GM21737 (cell line): ENCODE data around the gene RIMKLB.

Experiments
- ATAC-seq: cut with Tn5 transposase; IDR thresholded peaks from one replicate; pipeline ENCODE4 v1.9.1; 2021; ENCODE audit warnings: mild to moderate bottlenecking, moderate library complexity; ENCODE audit not compliant: unreplicated experiment

RIMKLB gene, protein sequence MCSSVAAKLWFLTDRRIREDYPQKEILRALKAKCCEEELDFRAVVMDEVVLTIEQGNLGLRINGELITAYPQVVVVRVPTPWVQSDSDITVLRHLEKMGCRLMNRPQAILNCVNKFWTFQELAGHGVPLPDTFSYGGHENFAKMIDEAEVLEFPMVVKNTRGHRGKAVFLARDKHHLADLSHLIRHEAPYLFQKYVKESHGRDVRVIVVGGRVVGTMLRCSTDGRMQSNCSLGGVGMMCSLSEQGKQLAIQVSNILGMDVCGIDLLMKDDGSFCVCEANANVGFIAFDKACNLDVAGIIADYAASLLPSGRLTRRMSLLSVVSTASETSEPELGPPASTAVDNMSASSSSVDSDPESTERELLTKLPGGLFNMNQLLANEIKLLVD

DNA sequence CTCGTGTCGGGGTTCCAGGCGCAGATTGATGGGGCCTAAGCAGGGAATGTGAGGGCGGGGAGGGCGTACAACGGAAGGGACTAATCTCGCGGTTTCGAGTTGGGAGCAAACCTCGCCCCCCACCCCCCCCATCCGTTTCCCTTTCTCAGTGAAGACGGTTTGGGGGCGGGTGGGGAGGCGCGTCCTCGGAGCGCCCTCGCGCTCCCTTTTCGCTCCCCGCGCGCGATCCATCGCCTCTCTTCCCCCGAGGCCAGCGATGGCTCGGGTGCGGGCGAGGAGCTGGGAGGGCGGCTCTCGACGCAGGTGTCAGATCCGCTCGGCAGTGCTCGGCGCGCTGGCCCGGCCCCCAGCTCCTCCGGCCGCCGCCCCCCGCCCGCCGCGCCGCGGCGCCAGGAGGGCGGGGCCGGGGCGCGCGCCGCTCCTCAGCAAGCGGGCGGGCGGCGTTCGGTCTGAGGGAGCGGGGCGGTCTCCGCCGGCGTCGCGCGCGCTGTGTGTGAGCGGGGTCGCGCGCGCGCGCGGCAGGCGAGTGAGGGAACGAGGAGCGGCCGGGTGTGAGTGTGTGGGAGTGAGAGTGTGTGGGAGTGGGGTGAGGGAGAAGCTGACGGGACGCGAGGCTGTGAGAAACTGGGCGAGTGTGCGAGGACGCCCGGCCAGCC is at the start of gene RIMKLB:
Gene RIMKLB, plus strand, starts transcription at position 516 of the 656 bp plus-strand sequence. CDS start 15,876 bp downstream, outside the sequence.
- peak; percentile 89 for ATAC-seq

DNA sequence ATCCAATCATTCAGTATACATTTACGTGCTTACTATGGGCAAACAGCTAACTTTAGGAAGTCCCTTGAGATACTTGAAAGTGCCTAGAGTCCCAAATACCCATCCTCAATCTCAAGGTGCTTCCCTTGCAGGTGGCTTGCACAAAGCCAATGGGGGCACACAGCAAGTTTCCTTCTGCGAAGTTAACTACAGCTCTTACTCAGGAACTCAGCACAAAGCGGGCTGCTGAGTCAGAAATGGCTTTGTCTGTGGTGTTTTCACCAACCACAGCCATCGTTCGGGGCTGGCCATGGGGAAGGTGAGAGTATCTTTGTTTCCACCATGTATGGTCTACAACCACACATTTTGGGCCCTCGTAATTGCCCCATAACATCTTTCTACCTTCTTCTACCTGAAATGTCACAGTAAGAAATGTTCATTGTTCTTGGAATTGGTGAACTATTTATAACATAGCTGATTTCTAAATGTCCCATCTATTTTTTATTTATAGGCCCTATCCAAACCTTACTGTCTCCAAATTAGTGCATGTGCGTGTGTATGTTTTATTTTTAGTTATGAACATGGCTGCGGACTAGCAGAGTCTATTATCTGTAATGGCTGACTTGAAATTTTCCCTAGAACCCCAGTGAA is 49.1 kb upstream of the RIMKLB start:
- ATAC-seq, result peak; percentile 58

DNA sequence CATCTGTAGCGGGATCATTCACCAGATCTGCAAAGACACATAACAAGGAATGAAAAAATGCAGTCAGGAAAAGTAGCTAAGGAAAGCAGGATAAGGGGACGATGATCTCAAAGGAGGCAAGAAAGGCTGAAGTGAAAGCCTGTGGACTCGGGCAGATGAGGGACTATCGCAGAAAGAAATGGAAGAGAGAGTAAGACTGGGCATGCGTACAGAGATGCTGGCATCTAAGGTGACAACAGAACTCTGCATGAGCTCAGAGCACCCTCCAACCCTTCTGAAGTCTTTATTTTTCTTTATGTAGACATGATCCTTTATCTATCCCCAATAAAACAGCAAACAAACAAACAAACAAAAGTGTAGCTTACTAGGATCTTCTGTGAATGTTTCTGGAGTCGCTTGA is 42.4 kb upstream of the RIMKLB start:
- ATAC-seq, result no peak

DNA sequence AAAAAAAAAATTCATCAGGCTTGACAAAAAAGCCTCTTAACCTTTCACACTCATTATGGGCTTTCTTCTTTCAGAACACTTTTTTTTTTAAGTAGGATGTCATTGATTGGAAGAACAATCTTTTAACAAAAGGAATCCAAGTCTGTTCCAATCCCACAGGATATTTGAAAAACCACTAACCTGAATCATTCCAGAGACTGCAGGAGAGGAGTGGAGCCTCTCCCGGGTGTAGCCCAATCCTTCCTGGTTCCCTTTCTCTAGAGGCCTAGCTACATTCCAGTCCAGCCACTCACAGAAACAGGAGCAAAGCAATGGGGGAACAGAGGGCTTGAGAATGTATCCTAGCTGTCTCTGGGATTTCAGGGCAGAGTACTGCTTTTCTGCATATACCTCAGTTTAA is 39.4 kb upstream of the RIMKLB start:
- no peak for ATAC-seq

DNA sequence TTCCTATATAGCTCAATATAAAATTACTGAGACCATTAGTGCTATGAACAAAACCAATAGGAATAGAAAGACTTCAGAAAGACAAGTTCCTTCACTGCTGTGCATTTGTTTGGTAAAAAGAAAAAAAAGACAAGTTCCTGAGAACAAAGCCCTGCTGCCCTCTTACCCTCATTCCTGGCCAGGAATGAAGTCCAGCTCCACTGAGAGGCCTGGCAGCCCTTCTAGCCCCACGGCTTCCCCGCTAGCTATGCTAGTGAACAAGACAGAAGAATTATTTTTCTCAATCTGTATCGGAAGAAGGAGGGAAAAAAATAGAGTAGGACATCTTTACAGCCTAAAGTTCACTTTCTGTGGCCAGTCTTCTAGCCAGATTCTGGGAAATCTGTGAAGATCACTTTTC is 36.8 kb upstream of the RIMKLB start:
- no peak for ATAC-seq

DNA sequence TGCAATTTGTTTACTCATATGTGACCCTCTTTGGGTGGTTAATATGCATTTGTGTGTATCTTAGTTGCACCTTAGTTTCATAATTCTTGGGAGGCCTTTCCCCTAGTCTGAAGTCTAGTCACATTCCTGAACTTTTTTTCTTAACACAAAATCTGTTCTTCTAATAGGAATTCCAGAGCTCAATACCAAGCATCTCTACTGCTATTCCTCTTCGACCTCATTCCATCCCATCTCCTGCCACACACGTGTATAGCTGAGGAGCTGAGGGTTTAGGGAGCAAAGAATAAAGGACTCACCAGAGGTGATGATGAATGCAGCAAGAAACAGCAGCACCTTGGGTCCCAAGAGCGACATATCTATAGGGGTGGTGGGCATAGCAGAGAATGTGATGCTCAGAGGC is 36.0 kb upstream of the RIMKLB start:
- ATAC-seq, result no peak

DNA sequence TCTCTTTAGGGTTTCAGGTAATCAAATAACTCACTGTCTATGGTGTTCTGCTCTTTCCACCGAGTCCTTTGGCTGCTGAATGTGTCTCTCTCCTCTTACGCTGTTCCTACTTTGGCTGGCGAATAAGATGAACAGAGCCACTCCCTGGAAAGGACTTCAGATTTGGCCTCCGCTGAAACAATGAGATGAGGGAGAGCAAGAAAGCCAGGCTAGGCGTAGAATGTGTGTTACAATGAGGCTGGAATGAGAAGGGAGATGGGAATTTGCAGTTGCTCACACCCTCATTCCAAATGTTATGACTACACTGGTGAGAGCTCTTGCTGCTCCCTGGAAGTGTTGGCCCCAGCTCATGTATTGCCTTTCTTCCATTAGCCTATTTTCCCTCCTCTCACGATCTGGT is 35.2 kb upstream of the RIMKLB start, which contains the start of gene MFAP5:
Gene MFAP5, minus strand, starts transcription at position 234 of the 400 bp plus-strand sequence. CDS start 722 bp downstream, outside the sequence.
- ATAC-seq, result no peak

DNA sequence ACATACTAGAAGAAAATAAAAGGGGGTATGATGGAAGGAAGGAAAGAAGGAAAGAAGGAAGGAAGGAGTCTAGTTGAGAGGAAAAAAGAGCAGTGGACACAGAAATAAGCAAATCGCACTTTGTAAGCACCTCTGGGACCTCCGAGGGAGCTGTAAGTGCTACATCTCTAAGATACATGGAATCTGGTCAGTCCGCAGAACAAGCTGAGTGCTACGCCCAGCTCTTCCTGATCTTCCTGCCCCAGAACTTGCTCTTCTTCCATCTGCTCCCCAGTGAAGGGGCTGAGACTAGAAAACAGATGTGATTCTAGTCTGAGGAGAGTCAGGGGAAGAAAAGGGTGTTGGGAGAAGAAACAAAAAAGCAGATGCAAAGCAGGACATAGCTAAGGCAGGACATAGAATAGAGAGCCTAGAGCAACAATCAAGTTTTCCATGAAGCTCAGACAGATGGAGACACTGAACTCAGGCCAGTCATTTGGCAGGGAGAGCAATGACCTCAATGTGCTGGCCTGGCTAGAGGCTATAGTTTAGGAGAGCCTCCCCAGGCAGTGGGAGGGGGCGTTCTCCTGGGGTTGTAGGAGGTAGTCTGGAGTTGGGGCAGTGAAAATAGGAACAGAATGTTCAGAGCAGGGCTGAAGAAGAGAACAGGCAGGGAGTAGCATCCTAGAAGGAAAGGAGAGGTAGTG is 33.4 kb upstream of the RIMKLB start:
- no peak for ATAC-seq

DNA sequence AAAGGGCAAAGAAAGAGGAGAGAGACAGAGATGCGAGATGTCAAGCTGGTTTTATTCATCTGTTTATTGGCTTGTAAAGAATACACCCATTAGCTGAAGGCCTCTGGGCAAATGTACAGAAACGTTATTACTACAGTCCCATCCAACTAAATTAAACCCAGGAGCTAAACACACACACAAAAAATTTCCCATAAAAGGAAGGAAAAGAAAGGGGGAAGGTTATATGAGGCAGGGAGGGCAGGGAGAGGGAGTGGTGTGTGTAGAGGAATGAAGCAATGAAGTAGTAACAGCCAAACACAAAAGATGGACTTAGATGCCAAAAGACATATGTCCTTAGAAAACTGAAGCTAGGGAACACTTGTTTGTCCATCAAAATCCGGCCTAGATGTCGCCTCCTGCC is 32.0 kb upstream of the RIMKLB start:
- no peak for ATAC-seq

DNA sequence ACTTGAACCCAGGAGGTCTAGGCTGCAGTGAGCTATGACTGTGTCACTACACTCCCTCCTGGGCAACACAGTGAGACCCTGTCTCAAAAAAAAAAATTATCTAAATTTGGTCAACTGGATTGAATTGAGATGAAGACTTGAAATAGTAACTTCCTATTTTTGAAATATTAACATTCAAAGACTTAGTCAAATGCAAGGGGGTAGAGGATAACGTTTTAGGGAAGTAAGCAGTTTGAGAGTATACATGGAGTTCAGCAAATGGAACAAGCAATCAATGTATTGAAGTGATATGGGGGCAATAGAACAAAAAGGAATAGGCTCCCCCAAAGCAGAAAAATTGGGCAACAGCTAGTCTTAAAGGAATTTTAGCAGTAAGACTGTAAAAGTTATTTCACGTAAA is 30.5 kb upstream of the RIMKLB start:
- ATAC-seq, result no peak

DNA sequence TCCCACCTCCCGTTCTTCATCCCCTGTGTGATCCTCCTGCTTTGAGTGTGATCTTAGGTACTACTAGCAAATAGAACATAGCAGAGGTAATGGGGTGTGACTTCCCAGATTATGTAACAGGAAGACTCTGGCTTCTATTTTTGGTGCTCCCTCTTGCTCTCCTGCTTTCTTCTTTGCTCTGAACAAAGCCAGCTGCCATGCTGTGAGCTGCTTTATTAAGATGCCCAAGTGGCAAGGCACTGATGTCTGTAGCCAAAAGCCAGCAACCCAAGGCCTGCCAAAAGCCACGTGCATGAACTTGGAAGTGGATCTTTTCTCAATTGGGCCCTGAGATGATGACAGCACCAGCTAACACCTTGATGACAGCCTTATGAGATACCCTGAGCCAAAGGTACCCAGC is 29.4 kb upstream of the RIMKLB start:
- ATAC-seq, result no peak

DNA sequence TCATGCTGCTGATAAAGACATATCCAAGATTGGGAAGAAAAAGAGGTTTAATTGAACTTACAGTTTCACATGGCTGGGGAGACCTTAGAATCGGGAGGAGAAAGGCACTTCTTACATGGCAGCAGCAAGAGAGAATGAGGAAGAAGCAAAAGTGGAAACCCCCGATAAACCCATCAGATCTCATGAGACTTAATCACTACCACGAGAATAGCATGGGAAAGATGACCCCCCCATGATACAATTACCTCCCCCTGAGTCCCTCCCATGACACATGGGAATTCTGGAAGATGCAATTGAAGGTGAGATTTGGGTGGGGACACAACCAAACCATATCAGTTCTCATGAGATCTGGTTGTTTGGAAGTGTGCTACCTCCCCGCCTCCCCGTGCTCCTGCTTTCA is 25.4 kb upstream of the RIMKLB start:
- ATAC-seq, result no peak

DNA sequence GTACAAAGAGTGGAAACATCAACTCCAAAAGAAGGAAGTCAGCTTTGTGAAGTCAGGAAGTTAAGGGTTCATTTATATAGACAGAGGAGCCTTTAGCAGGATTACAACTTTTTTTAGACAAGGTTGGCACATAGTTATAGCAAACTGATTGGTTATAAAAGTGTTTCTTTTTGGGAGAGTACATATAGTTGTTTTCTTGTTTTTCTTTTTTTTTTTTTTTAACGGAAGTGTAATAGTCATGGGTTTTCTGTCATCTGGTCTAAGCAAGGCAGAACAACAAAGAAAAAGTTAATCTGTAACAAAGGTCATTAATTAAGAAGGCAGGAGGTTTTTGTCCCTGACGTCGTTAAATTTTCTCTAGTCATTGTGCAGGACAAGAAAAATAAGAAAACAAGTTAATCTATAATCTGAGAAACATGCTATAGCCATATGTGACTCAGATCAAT is 22.2 kb upstream of the RIMKLB start:
- ATAC-seq, result no peak

DNA sequence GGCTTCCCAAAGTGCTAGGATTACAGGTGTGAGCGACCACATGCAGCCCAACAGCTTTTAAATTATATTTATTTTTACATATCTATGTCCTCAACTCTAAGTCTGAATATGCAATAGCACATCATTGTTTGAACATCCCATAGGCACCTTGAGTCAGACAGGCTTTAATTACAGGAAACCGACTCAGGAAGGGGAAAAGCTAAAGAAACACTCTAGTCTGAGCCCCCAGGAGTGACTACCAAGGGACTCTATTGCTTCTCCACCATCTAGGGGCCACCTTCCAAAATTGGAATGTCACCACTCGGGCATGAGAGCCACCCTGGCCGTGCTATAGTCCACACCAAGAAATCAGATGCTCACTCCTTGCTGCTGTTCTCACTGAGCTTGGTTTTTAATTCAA is 21.1 kb upstream of the RIMKLB start:
- no peak for ATAC-seq

DNA sequence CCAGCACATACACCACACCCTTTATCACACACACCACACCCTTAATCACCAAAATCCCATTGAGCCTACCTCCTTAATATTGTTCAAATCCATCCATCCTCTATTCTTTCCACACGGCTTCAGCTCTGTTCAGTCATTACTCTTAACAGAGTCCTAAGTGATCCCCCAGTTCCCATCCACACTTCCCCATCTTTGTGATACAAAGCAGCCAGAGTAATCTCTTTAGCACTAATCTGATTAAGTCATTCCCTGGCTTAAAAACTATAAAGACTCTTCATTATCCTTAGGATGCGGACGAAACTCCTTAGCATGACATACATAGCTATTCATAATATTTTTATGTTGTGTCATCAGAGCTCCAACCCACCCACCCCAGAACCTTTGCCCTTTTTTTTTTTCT is 20.4 kb upstream of the RIMKLB start:
- ATAC-seq, result no peak

DNA sequence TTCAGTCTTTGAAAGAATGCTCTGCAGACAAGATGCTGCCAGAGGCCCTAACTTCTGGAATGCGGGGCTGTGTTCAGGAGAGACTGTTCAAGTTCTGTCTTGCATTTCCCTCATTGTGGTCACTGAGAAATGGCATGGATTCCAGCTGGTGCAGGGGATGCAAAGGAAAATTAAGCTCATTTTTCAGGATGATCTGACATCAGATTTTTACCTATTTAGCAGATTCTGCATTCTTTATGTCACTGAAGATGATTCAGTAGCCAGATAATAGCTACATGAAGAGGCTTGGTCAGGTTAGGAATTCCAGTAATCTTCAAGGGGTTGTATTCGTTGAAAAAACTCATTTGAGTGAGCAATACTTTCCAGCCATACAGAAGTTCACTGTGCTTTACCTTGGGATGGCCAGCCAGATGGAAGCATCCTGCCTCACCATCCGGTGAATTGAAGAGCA is 19.1 kb upstream of the RIMKLB start:
- ATAC-seq, result no peak

DNA sequence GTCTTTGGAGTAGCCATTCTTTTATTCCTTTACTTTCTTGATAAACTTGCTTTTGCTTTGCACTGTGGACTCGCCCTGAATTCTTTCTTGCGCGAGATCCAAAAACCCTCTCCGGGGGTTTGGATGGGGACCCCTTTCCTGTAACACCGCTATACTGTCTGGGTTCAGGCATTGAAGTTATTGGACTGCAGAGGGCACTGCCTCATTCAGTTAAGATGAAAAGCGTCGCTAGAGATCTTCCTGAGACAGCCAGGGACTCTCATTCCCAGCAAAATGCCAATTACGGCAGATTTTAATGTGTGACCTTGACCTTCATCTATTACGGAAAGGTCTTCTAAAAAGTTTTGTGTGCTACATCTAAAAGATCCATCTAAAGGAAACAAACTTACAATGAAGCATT is 17.3 kb upstream of the RIMKLB start:
- ATAC-seq, result no peak

DNA sequence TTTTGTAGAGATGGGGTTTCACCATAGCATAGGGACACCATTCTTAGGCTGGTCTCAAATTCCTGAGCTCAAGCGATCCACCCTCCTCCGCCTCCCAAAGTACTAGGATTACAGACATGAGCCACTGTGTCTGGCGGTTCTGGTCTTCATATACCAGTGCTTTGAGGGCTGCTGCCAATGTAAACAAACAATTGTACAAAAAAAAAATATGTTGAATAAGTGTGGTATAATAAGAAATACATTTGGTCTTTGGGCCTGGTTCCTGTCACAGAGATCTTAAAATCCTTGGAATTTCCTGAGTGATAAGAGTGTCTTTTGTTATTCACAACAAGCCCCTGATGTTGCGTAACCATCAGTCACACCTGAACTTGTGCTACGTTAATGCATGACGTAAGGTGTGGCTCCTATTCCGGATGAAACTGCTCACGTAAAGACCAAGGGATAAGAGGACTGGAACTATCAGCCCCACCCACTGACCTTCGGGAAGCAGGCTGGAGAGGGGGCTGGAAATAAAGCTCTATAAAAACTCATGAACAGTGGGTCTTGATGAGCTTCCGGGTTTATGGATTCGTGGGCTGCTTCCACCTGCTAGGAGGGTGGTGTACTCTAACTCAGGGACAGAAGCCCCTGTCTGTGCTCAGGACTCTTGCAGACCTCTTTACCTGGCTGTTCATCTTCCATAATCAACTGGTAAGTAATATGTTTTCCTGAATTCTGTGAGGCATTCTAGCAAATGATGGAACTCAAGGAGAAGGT is 16.5 kb upstream of the RIMKLB start:
- ATAC-seq, result no peak

DNA sequence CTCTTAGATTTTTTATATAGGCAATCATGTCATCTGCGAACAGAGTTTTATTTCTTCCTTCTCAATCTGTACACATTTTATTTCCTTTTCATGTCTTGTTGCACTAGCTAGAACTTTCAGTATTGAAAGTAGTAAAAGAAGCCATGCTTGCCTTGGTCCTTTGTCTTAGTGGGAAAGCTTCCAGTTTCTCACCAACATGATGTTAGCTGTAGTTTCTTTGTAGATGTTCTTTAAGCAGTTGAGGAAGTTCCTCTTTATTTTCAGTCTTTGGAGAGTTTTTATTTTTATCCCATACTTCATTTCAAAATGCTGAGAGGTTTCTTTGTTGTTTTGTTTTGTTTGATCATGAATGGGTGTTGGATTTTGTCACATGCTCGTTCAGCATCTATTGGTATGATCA is 12.7 kb upstream of the RIMKLB start:
- ATAC-seq, result no peak

DNA sequence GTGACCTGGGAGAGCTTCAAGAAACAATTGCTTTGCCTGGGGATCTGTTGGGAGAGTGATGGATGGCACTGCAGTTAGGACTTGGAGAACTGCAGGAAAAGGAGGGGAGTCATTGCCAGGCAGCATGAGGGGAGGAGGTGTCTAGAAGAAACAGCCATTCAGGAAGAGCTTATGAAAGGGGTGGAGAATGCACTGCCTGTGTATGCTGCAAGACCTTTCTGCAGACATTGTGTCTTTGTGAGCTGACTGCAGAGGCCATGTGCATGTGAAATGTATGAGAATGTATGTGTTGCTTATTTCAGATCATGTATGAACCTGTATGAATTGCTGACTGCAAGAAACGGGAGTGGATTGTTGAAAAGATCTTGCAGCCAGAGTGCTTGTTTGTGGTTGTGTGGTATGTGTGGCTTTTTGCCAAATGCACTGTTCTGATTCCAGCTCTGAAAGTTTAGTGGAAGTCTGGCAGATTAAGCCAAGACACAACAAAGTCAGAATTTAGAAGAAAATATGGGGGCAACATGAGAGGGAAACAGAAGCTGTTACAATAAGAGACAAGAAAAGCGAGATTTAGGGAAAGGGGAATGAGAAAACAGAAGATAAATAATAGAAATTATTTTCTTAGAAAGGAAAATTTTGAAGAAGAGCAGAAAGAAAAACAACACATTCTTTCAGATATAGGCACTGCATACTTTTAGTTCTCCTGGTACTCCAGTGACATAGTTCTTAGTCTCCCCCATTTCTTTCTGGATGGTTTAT is 9.8 kb upstream of the RIMKLB start:
- ATAC-seq, result no peak
